Lower leg skin (tissue), 3 donors: ENCODE results near the gene CLASRP.

Experiments used
- CTCF ChIP-seq, 3 donors: fragments of 450-650 bp; IDR thresholded peaks; one replicate each; pipeline ENCODE4 v1.5.1; 2016; ENCODE audit warnings: antibody characterized with exemption in 3 of 3, mild to moderate bottlenecking in 3 of 3, moderate library complexity in 2 of 3
- POLR2A ChIP-seq, 2 donors: fragments of 450-650 bp; IDR thresholded peaks; one replicate each; pipeline ENCODE4 v1.6.1; 2016 to 2017; ENCODE audit warnings: antibody characterized with exemption in 2 of 2, mild to moderate bottlenecking in 1 of 2, moderate library complexity in 1 of 2

- TF ChIP-seq CTCF (IDR thresholded peaks at IDR 0.05) (no peak), POLR2A (IDR thresholded peaks at IDR 0.05) (no peak)
Observed at GRCh38 chr19:45102481-45102880, 63.6 kb downstream of the CLASRP start.
